GM21360 (cell line): ENCODE measurements around the gene FAM227A.
"Not testable (repeated sequence)": the region's sequence is repeated elsewhere in the genome, so short reads cannot be mapped to it uniquely, and the experiment has no call there.

Source experiments
- ATAC-seq: cut with Tn5 transposase; IDR thresholded peaks from one replicate; pipeline ENCODE4 v1.9.1; 2021; ENCODE audit warnings: mild to moderate bottlenecking, moderate library complexity; ENCODE audit not compliant: unreplicated experiment

FAM227A gene

DNA sequence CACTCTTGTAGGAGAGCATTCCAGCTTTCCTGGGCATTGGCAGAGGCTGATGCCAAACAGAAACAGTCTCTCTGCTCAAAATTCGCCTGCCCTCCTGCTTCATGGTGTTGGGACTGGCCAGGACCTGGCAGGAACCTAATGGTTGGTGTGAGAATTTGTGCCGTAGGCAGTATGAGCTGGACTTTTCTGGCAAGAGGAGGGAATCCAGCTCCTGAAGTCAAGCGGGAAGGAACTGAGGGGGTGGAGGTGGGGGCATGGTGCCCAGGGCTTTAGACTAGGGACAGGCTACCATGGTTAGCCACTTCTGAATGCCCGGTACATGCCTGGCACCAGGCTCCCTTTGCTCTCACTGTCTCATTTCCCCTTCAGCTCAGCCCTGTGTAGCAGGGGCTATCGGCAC, 18.7 kb upstream of the FAM227A start:
- ATAC-seq: no peak

DNA sequence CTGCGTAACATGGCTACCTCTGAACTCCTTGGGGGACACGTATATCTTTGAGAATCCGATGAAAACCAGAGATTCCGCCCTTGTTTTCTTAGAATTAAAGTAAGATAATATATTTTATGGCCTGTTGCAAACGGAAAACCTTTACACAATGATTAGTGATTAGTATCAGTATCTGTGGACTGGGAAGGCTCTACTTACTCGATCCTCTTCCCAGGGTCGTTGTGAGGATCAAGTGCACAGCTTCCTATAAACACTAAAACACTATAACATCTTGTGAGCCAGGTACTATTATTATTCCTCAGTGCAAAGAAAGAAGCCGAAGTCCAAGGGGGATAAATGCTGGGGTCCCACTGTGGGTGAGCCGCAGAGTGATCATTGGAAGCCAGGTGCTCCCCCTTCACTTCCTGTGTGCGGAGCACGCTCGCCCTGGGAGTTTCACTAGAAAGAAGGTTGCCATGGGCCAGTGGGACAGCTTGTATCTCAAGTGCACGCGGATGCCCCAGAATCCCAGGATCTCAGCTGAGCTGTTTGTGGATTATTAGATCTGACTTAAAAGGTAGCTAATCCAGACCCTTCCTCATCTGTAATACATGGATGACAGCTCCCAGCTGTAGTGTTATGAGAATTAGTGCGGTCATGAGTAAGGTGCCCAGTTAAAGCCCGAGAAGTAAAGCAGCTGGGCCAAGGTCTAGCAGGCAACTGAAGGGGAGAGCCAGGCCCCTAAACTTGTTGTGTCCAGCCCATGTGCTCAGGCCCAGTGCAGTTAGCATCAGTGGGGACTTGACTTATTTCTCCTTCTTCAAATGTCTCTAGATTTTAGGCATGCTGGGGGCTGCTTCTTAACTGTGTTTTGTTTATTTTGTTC, 1.1 kb upstream of the FAM227A start:
- no peak for ATAC-seq

DNA sequence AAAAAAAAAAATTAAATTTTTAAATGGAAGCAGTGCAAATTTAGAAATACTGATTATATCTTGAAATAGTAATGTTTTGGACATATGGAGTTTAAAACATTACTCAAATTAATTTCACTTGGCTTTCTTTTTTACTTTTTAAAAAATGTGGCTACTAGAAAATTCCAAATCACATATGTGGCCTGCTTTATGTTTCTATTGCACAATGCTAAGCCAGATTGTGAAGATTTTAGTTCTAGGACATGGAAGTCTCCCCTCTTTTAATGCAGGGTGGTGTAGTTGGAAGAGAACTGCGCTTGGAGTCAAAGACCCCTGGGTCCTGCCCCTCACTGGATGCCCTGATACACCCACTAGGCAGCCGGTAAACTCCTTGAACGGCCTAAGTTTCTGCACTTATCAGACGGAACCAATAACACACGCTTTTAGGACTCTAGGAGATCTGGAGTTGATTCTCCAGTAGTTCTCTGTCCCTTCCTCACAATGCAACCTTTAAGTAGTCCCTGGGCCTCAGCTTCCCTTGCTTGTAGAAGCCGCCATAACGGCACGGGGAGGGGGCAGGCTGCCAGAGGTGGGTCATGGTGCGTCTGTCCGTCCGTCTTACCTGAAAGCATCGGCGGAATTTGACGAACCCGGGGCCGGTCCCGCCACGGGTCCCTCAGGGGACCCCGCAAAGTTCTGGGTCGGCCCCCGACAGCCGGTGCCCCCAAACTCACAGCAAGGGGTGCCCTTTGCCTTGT, 505 bp downstream of the FAM227A start:
- no peak for ATAC-seq

DNA sequence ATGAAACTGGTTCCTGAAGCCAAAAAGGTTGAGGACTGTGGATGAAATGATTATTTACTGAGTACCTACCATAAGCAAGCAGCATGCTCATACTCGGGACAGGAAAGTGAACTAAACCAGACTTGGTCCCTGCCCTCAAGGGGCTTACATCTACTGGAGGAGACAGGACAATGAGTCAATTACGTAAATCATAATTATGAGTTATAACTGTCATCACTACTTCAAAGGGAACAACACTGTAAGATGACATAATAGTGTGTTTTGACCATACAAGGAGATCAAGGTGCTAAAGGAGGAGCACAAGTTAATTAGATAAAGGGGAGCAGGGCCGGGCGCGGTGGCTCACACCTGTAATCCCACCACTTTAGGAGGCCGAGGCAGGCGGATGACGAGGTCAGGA, 2.5 kb downstream of the FAM227A start:
- ATAC-seq: no peak

DNA sequence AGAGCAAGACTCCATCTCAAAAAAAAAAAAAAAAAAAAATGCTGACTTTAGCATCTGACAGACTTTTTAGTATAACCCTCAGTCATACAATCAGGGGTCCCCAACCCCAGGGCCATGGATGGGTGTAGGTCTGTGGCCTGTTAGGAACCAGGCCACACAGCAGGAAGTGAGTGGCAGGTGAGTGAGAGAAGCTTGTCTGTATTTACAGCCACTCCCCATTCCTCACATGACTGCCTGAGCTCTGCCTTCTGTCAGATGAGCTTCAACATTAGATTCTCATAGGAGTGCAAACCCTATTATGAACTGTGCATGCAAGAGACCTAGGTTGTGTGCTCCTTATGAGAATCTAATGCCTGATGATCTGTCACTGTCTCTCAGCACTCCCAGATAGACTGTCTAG, 3.3 kb downstream of the FAM227A start:
- ATAC-seq: no peak

DNA sequence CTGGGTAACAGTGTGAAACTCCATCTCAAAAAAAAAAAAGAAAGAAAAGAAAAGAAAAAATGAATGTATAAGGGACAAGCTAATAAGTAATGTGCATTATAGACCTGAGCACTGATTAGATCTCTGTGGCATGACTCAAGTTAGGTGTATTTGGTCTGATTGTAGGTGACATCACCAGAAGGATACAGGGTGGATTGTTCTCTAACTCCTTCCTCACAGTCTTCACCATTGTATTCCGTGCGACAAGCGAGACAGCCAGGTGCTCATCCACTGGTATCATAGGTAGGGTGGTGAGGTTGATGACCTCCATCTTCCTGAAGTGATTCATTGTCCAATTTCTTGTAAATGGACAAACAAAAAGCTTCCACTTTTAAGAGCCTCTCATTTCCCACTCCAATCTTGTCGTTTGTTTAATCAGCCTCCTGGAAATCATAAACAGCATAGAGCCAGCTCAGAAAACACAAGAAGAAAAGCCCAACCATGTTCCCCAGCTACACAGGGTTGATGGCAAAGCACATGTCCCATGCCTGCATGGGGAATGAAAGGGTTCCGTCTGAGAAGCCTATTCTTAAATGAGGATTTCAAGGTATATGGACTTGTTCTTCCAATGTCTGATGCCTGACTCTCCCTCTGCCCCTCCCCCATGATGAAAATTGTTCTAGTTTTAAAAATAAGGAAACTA, 6.2 kb downstream of the FAM227A start:
- no peak for ATAC-seq

DNA sequence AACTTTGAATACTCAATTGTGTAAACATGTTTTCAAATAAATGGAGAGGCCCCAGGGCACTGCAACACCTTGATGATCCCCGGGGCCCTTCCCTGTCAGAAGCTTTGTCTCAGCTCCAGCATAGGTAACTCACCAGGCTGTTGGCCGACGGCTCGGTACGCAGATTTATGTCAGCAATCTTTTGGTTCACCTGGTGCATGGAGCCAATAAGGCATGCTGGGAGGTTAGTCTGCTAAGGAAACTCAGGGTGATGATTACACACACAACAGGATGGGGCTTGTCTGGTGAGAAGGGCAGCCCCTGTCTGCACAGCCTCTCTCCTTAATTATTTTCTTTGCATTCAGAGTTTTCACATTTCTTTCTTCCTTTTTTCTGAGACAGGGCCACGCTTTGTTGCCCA, 10.8 kb downstream of the FAM227A start:
- ATAC-seq: no peak

DNA sequence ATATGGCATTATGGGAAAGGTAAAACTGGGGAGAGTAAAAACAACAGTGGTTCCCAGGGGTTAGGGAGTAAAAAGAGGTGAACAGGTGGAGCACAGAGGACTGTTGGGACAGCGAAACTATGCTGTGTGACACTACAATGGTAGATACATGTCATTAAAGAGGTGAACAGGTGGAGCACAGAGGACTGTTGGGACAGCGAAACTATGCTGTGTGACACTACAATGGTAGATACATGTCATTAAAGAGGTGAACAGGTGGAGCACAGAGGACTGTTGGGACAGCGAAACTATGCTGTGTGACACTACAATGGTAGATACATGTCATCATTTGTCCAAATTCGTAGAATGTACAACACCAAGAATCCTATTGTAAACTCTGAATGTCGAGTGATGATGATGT, 11.9 kb downstream of the FAM227A start:
- not testable (repeated sequence) for ATAC-seq

DNA sequence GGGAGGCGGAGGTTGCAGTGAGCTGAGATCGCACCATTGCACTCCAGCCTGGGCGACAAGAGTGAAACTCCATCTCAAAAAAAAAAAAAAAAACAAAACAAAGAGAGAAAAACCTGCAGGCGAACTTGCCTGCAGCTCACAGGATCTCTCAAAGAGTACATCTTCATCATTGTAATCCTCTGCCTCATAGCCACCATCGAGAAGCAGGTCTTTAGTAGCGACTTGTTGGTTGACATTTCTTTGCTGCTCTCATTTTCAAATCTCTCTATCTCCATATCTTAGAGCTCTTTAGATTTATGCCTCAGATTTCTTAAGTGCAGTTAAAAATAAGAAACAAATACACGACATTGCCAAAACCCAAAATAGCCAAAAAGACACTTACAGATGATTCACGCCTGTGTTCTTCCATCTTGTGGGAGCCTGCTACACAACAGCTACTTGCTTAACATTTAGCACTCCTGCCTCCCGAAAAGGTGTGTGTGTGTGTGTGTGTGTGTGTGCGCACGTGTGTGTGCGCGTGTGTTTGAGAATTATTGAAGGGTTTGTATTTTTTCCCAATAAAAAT, 14.6 kb downstream of the FAM227A start:
- ATAC-seq: no peak

DNA sequence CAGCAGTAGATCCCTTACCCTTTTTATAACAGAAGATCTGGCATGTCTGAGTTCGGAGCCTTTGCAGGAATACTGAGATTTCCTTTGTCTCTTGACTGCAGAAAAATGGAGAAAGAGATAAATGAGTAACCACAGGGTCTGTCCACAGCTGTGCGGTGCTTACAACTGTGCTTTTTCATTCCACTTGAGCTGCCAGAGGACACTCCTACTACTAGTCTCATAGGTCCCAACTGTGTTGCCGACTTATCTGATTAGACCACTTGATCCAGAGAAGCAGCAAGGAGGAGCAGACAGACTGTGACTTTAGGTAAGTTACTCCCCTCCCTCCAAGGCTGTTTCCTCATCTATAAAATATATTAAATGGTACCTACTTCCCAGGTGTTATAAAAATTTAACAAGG, 17.5 kb downstream of the FAM227A start:
- ATAC-seq: no peak

DNA sequence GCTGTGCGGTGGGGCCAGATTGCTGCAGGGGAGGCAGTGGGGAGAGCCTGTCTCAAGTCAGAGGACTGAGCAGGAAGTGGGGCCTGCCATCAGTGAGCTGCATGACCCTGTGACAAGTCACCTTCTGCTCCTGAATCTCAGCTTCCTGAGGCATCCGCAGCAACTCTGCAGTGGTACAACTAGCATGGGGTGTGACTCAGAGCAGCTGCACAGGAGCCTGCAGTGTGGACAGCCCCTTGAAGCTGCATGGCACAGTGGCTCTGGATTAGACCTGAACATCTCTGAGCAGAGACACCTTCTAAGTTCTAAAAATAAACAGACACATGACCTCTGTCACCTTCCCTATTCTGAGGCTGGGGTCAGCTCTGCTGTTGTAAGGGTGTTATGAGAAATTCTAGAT, 18.0 kb downstream of the FAM227A start:
- ATAC-seq: no peak

DNA sequence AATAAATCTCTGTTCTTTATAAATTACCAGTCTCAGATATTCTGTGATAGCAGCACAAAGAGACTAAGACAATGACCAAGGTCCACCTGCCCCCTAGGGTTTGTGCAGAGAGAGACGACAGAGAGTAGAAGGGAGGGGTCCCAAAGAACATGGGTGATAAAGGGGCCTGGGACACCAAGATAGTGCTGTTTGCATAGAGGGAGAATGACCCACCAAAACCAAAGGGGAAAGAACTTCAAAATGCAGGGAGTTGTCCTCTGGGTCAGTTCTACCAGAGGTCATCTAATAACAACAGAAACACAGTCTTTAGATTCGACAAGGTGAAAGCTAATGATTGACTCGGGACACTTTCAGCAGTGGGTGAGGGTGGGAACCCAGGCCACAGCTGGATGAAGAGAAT, 23.7 kb downstream of the FAM227A start:
- ATAC-seq: no peak

DNA sequence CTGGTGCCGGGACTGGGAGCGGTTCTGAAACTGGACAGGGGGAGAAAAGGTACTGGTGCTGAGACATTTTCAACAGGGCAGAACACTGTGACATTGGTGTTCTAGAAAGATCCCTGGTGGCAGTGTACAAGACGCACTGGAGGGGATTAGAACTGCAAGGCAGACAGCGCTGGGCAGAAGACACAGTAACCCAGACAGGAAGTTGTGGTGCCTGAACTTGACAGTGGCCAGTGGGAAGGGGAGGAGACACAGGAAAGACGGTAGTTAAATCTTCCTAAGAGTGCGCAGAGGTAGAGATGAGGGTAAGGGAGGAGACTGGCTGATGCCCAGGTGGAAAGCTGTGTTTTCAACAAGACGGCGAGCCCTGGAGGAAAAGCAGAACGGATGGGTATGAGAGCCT, 24.5 kb downstream of the FAM227A start:
- ATAC-seq: no peak

DNA sequence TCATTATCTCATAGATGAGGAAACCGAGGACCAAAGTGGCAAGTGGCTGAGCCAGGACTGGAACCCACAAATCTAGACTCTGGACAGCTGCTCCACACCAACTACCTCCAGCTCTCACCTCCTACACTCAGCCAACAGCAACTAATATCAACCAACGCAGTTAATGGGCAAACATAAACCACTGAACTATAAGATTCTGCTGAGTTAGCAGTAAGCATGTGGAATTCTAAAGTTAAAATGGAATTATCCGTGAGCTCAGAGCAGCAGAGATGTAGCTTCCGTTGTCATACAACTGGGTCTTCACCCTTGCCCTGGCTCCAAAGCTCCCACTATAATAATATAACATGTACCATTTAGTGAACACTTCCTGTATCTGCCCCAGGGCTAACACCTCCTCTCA, 27.1 kb downstream of the FAM227A start:
- ATAC-seq: no peak

DNA sequence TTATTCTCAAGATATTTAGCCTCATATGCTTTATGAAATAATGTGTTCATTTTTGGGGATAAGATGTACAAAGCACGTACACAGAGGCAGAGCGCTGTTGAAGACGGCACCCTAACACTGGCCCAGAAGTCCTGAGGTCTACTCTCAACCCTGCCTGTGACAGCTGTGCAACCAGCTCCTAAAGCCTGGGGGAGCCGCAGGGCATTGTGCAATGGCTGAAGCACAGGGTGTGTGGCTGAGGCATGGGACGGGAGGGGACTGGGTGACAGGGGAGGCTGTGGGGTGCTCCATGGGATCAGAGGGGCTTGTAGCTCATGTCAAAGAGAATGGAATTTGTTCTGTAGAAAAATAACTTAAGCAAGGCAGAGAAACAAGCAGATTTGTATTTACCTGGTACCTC, 27.7 kb downstream of the FAM227A start:
- ATAC-seq: no peak

DNA sequence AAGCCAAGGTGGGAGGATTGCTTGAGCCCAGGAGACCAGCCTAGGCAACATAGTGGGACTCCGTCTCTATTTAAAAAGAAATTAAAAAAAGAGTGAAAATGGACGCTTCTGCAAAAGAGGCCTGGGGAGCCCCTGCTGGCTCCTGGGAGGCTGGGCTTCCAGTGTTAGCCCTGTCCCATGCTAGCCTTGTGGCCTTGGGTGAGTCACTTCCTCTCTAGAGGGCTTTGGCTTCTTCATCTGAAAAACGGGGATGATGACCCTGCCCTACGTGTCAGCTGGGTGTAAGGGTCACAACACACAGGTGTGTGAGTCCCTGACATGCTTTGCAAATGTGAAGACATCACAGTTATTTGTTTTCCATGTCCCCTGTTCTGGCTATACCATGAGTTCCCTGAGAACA, 32.8 kb downstream of the FAM227A start:
- ATAC-seq: no peak

DNA sequence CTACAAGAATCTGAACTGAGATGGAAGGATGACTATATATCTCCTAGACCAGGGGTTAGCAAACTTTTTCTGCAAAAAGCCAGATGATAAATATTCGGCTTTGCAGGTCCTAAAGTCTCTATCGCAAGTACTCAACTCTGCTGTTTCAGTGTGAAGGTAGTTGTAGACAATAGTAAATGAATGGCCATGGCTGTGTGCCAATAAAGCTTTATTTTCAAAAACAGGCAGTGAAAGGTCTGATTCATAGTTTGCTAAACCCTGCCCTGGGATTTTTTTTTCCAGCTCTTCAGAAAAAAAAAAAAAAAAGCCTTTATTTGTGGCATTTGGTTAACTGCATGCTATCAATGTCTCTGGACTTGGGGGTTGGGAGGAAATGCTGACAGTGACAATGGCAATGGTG, 37.5 kb downstream of the FAM227A start:
- ATAC-seq: no peak

DNA sequence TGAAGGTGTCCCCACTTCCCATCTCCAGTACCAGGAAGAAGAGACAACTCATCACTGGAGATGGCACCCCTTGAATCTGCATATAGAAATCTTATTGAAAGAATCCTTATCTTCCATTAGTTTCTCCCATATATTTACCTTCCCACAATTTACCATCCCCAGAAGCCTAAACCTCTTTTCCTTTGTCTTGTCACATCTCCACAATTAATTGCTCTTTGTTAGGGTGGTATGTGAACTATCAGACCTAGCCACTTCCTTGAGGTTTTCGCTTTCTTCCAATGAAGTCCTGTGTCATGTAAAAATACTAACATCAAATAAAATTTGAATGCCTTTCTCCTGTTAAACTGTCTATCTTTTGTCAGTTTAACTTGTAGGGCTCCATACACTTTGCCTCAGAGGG, 37.9 kb downstream of the FAM227A start:
- no peak for ATAC-seq

DNA sequence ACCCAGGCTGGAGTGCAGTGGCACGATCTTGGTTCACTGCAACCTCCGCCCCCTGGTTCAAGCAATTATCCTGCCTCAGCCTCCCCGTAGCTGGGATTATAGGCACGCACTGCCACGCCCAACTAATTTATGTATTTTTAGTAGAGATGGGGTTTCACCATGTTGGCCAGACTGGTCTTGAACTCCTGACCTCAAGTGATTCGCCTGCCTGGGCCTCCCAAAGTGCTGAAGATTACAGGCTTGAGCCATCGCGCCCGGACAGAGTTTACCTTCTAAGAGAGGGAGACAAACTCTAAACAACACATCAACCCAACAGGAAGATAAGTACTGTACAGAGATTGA, 41.2 kb downstream of the FAM227A start:
- not testable (repeated sequence) for ATAC-seq

DNA sequence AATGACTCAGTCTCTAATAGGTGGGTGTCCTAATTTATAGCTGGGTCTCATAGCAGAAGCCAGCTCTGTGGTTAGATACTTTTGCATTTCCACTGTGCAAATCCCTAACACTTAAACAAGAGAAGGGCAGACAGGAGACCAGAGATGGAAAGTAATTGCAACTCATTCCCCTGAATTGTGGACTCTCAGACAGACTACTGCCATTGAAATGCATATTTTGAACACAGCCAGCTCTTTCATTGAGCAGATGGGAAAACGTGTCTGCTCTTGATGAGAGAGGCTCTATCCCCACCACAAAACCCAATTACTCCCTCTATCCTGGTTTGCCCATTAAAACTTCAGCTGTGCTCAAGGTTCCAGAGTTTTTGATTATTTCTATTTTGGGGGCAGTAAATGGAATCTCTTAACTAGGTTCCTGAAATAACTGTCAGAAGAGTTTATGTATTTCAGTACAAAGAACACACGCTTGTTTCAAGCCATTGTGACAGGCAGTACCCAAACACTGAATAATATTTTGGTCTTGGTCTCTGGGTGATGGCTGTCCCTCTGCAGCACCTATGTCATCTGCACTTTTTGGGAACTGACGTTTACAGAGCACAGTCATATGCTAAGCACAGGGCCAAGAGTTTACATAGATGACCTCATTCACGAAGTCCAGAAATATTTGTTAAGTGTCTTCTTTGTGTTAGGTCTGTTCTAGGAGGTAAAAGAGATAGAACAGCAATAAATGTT, 41.7 kb downstream of the FAM227A start:
- no peak for ATAC-seq

DNA sequence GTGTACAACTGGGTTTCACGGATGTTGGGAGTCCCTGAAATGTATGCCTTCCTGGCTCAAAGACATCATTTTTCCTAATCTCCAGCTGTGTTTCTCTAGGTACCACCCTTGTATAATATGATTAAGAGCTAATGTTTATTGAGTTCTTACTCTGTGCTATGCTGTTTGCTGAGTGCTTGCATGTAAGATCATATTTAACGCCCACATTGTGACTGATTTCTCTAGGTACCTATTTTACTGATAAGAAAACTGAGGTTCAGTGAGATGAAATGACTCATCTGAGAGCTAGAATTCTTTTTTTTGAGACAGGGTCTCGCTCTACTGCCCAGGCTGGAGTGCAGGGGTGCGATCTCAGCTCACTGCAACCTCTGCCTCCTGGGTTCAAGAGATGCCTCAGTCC, 42.6 kb downstream of the FAM227A start:
- no peak for ATAC-seq
